ENCODE measurements around the gene MACROD2.

The MACROD2 gene

GRCh38 chr20:15440049-15440820 is 1444.9 kb downstream of the MACROD2 start:
- no peak for DNase-seq (ENCODE audit: low read depth in 2 of 2)

DNA sequence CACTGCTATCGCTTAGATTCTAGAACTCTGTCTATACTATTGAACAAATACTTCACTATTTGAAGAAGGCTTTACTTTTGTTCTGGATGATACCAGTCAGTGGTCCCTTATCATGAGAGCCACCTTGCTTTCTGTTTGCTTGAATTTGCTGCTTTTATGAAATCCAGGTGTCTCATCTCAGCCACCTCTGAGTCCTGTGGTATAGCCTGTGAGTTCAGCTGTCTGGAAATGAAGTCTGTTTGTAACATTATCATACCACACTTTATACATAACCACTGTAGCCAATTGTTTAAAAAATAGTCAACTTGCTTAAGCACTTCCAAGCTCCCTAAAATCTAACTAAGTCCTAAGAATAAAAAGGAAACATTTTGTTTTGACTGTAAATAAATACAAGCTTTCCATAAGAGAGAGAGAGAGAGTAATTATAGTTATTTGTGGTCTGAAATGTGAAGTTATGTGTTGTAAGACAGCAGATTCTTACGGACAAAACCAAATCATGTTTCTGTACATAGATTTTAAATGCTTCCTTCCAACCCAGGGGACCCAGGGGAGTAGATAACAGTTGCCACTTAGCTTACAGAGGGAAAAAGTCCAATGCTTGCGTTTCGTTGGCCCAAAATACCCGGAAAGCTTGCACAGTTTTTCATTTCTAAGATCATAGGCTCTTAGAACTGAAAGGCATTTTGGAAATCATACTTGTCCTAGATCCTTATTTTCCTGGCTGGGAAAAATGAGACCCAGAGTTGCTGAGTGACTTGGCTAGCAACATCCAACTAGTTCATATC is 1449.9 kb downstream of the MACROD2 start:
- DNase-seq (ENCODE audit: low read depth in 2 of 2) = no peak

DNA sequence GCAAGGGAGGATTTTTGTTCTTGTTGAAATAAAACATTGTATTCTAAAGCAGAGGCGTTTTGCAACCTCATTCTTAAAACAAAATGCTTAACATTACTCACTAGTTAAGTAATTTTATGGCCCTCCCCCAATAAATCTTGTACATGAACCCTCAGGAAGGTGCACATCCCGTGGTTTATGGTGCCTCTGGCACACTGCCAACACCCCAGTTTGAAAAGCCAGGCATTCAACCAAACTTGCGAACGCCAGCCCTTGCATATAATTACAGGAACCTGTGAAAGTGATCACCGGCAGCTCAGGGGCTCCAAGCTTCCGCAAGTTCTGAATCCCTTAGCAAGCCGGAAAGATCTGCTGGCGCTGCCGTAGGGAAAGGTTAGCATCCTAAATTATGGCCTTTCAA is 1451.1 kb downstream of the MACROD2 start:
- no peak for DNase-seq (ENCODE audit: low read depth in 2 of 2)

GRCh38 chr20:15447549-15447948 is 1452.2 kb downstream of the MACROD2 start:
- DNase-seq (ENCODE audit: low read depth in 2 of 2) = no peak

GRCh38 chr20:15449061-15449460 is 1453.7 kb downstream of the MACROD2 start:
- no peak for DNase-seq (ENCODE audit: low read depth in 2 of 2)

- DNase-seq (ENCODE audit: low read depth in 2 of 2) = no peak
Observed at GRCh38 chr20:15451241-15451640, 1455.9 kb downstream of the MACROD2 start.

DNA sequence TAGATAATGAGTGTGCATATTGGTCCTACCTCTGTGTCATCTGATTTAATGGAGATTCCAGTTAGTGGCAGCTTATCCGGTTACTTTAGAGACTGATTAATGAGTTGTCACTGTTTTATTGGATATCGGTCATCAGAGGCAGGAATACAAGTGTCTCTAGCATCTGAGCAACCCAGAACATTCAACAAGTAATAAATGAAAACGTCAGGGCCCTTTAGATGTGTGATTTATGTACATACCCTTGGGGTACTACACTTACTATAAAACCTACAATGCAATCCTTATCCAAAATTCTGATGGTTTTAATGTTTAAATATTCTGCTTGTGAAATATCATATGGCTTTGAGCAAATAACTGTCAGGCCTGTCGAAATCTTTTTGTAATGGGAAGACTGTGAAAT is 1460.0 kb downstream of the MACROD2 start:
- DNase-seq (ENCODE audit: low read depth in 2 of 2) = no peak

DNA sequence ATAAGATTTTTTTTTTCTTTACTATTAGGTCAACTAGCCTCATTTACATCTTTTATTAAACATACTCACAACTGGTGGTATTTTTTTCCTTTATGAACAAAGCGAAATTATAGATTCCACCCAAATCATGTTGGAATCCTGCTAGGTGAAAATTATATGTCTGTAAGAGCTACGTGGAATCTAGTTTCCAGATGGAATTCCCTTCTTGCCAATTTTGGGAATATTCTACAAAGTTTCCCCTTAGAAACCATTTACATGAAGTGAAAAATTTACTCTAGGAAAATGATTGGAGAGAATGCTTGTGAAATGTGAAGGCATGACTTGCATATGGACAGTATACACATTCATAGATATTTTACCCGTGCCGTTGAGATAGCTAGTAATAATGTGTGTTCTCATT is 1466.6 kb downstream of the MACROD2 start:
- no peak for DNase-seq (ENCODE audit: low read depth in 2 of 2)

- no peak for DNase-seq (ENCODE audit: low read depth in 2 of 2)
Observed at GRCh38 chr20:15475483-15475882, 1480.2 kb downstream of the MACROD2 start.

- DNase-seq (ENCODE audit: low read depth in 2 of 2) = no peak
Observed at GRCh38 chr20:15476186-15476585, 1480.9 kb downstream of the MACROD2 start.

DNA sequence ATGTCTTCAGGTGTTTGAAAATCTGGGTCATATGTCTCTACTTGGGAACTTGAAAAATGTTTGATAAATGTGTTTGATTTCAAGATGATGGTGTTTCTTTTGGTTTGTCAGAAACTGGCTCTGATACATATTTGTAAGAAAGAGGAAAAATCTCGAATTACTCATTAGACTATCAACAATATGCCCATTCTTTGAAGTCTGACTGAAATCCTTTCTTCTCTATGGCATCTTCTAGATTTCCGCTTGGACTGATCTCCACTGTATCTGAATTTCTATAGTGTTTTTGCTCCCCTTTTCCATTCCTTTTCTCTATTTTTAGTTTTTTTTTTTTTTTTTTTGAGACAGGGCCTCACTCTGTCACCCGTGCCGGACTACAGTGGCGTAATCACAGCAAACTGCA is 1481.5 kb downstream of the MACROD2 start:
- DNase-seq (ENCODE audit: low read depth in 2 of 2) = no peak

GRCh38 chr20:15482525-15482924 is 1487.2 kb downstream of the MACROD2 start:
- no peak for DNase-seq (ENCODE audit: low read depth in 2 of 2)

GRCh38 chr20:15485519-15485918 is 1490.2 kb downstream of the MACROD2 start:
- DNase-seq (ENCODE audit: low read depth in 2 of 2) = no peak

DNA sequence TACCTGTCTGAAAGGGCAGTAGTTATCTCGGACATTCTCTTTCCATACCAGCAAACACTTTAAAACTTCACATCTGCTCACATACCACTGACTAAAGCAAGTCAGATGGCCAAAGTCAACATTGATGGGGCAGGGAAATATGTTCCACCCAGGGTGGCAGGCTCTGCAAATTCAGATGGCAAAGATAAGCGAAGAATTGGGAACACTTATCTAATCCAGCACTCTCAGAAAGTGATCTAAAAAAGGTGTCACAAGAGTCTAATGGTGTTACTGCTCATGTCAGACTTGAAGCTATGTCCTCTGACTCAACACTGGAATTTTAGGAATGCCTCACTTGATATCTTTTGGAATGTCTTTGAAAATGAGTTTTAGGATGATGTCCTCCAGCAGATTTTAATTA is 1491.7 kb downstream of the MACROD2 start:
- no peak for DNase-seq (ENCODE audit: low read depth in 2 of 2)

DNA sequence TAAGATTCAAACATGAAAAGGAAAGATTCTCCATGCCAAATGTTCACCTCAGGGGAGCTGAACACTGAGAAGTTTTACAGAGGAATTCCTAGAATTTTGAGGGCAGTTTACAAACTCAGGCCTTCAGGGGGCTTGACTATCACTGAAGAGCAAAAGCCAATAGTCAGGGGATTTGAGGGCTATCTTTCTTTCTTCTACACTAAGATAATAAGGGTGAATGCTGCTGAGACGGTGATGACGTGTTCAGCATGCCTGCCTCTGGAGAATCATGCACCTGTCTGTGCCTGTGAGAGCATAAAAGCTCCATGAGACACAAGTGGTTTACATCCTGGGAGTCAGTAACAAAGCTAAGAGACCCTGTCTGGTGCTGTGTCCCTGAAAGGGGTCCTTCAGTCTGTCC is 1492.4 kb downstream of the MACROD2 start:
- no peak for DNase-seq (ENCODE audit: low read depth in 2 of 2)

- DNase-seq (ENCODE audit: low read depth in 2 of 2) = no peak
Observed at GRCh38 chr20:15491575-15491974, 1496.3 kb downstream of the MACROD2 start.

DNA sequence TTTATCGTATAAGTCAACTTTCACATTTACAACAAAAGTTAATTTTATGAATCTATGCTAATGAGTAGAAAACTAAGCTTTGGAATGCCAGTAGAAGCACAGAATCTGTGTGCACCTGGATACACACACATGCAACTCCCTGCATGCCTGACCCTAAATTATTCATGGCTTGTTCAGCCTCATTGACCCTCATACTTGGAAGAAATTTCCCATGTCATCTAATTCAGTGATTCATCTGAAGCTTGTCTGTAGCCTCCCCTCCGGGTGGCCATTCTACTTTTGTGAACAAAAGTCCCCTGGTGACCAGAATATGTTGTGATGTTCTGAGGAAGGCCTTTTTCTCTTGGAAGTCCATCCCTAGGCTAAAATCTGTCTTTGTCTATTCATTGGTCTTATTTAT is 1499.5 kb downstream of the MACROD2 start:
- DNase-seq (ENCODE audit: low read depth in 2 of 2) = no peak

GRCh38 chr20:15496501-15497039 is 1501.3 kb downstream of the MACROD2 start:
- DNase-seq (ENCODE audit: low read depth in 2 of 2) = no peak

GRCh38 chr20:15498926-15499325 is 1503.6 kb downstream of the MACROD2 start:
- DNase-seq (ENCODE audit: low read depth in 2 of 2) = no peak

- no peak for DNase-seq (ENCODE audit: low read depth in 2 of 2)
Observed at GRCh38 chr20:15506311-15506710, 1511.0 kb downstream of the MACROD2 start.

DNA sequence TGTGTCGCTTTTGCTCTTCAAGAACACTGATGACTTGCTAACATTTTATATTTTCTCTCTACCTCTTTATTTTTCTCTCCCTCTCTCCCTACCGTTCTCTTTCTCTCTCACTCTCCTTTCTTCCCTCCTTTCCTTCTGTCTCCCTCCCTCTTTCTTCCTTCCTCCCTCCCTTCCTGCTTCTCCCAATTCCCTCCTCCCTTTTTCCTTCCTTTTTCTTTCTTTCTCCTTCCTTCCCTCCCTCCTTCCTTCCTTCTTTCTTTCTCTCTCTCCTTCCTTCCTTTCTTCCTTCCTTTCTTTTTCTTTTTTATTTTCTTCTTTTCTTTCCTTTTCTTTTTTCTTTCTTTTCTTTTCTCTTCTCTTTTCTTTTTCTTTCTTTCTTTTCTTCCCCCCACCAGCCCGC is 1511.8 kb downstream of the MACROD2 start:
- DNase-seq (ENCODE audit: low read depth in 2 of 2) = no peak

- DNase-seq (ENCODE audit: low read depth in 2 of 2) = no peak
Observed at GRCh38 chr20:15511551-15511950, 1516.2 kb downstream of the MACROD2 start.

- DNase-seq (ENCODE audit: low read depth in 2 of 2) = no peak
Observed at GRCh38 chr20:15512916-15513315, 1517.6 kb downstream of the MACROD2 start.

All from stimulated activated CD4-positive, alpha-beta T cell treated with anti-CD3 and anti-CD28 coated beads, Interleukin-1b, Interleukin-23, amount 100 ng/mL, for 1 hour (primary cell).